OCI-LY3 (cell line): ENCODE results near the gene COIL.

ENCODE experiments used
- H2AFZ ChIP-seq: fragments of 200-600, 300-600 bp; shearing (Covaris generic); 2 replicates; pipeline ENCODE4 v1.6.0; 2014; ENCODE audit warnings: antibody characterized with exemption, low read depth, low read length
- H3K27ac ChIP-seq: fragments of 200-600, 300-600 bp; sonication (generic); 2 replicates; pipeline ENCODE4 v1.5.1; 2014; ENCODE audit warnings: mild to moderate bottlenecking, low read length, moderate library complexity, mixed read lengths
- H3K27me3 ChIP-seq: fragments of 200-600, 300-600 bp; sonication (generic); 2 replicates; pipeline ENCODE4 v1.6.1; 2014; ENCODE audit warnings: low read depth, low read length, mixed read lengths
- H3K36me3 ChIP-seq: fragments of 200-600, 300-600 bp; sonication (generic); replicated peaks from 2 replicates; pipeline ENCODE3; 2014; ENCODE audit warnings: low read depth, low read length, mixed read lengths
- H3K4me1 ChIP-seq: fragments of 300-600, 200-600 bp; sonication (generic); 2 replicates; pipeline ENCODE4 v1.6.1; 2014; ENCODE audit warnings: low read length, mixed read lengths
- H3K4me2 ChIP-seq: fragments of 200-600, 300-600 bp; sonication (generic); 2 replicates; pipeline ENCODE4 v1.6.1; 2014; ENCODE audit warnings: low read length, mixed read lengths
- H3K4me3 ChIP-seq: fragments of 300-600, 200-600 bp; sonication (generic); 2 replicates; pipeline ENCODE4 v1.5.1; 2014; ENCODE audit warnings: antibody characterized with exemption, mild to moderate bottlenecking, low read length, moderate library complexity
- H3K79me2 ChIP-seq: fragments of 300-600, 200-600 bp; shearing (Covaris generic); 2 replicates; pipeline ENCODE4 v1.6.1; 2014; ENCODE audit warnings: mild to moderate bottlenecking, low read length, mixed read lengths
- H3K9ac ChIP-seq: fragments of 300-600, 200-600 bp; shearing (Covaris generic); 2 replicates; pipeline ENCODE4 v1.6.0; 2014; ENCODE audit warnings: mild to moderate bottlenecking, low read length, moderate library complexity
- H3K9me3 ChIP-seq: fragments of 200-600, 300-600 bp; shearing (Covaris generic); 2 replicates; pipeline ENCODE4 v1.6.1; 2014; ENCODE audit warnings: low read length, mixed read lengths; ENCODE audit not compliant: insufficient read depth
- H4K20me1 ChIP-seq: fragments of 200-600, 300-600 bp; sonication (generic); 2 replicates; pipeline ENCODE4 v1.6.1; 2016; ENCODE audit warnings: low read length, mixed read lengths; ENCODE audit not compliant: insufficient read depth
- CTCF ChIP-seq: fragments of 200-600, 300-600 bp; sonication (generic); IDR thresholded peaks from 2 replicates; pipeline ENCODE4 v1.5.1; 2014; ENCODE audit warnings: antibody characterized with exemption, low read length, low read depth
- EZH2phosphoT487 ChIP-seq: fragments of 200-600 bp; shearing (Covaris generic); IDR thresholded peaks from 2 replicates; pipeline ENCODE4 v1.6.1; 2018; ENCODE audit warnings: antibody characterized with exemption, mixed run types, low read depth

Gene COIL

GRCh38 chr17:56899403-56899802, 61.4 kb downstream of the COIL start:
- peaks cover 36% of the 10 kb centered on the region for H4K20me1 ChIP-seq
- no peak overlapping the region for H3K27ac ChIP-seq
- no peaks in the 10 kb centered on the region for H3K27me3 ChIP-seq
- no peaks in the 10 kb centered on the region for H3K79me2 ChIP-seq
- no peak overlapping the region for H3K4me2 ChIP-seq
- H3K36me3 ChIP-seq: peaks cover 69% of the 10 kb centered on the region
- H3K4me3 ChIP-seq: no peak overlapping the region
- H3K9ac ChIP-seq: no peak overlapping the region
- TF ChIP-seq EZH2phosphoT487: no peak
- no peak for TF ChIP-seq CTCF
- H2AFZ ChIP-seq: no peak overlapping the region
- H3K9me3 ChIP-seq: no peaks in the 10 kb centered on the region
- peaks cover 21% of the 10 kb centered on the region for H3K4me1 ChIP-seq

GRCh38 chr17:56898874-56899273, 62.0 kb downstream of the COIL start:
- Histone ChIP-seq H3K27ac (no peak overlapping the region), H3K9me3 (no peaks in the 10 kb centered on the region), H3K36me3 (peaks cover 64% of the 10 kb centered on the region), H4K20me1 (peaks cover 36% of the 10 kb centered on the region), H3K79me2 (no peaks in the 10 kb centered on the region), H3K4me2 (no peak overlapping the region), H3K27me3 (no peaks in the 10 kb centered on the region), H2AFZ (no peak overlapping the region), H3K4me3 (no peak overlapping the region), H3K4me1 (peaks cover 21% of the 10 kb centered on the region), H3K9ac (no peak overlapping the region)
- TF ChIP-seq CTCF (no peak), EZH2phosphoT487 (no peak)

- H3K36me3 ChIP-seq: peaks cover 63% of the 10 kb centered on the region
- H3K9ac ChIP-seq: no peak overlapping the region
- H3K4me1 ChIP-seq: peaks cover 21% of the 10 kb centered on the region
- H4K20me1 ChIP-seq: peaks cover 36% of the 10 kb centered on the region
- H3K4me3 ChIP-seq: no peak overlapping the region
- H3K27me3 ChIP-seq: no peaks in the 10 kb centered on the region
- peak overlapping the region; percentile 33; the same call in 1 of the 2 replicates for H3K4me2 ChIP-seq
- no peak overlapping the region for H2AFZ ChIP-seq
- no peak overlapping the region for H3K27ac ChIP-seq
- no peaks in the 10 kb centered on the region for H3K79me2 ChIP-seq
- TF ChIP-seq CTCF (no peak), EZH2phosphoT487 (no peak)
- H3K9me3 ChIP-seq: no peaks in the 10 kb centered on the region
Observed at GRCh38 chr17:56897646-56898424, 63.0 kb downstream of the COIL start.

GRCh38 chr17:56896968-56897359, 63.9 kb downstream of the COIL start:
- no peaks in the 10 kb centered on the region for H3K79me2 ChIP-seq
- H3K36me3 ChIP-seq: peaks cover 64% of the 10 kb centered on the region
- H3K27ac ChIP-seq: no peak overlapping the region
- H3K4me2 ChIP-seq: no peak overlapping the region
- no peak overlapping the region for H2AFZ ChIP-seq
- H3K27me3 ChIP-seq: no peaks in the 10 kb centered on the region
- H3K9ac ChIP-seq: no peak overlapping the region
- TF ChIP-seq EZH2phosphoT487 (no peak), CTCF (no peak)
- no peaks in the 10 kb centered on the region for H3K9me3 ChIP-seq
- no peak overlapping the region for H3K4me3 ChIP-seq
- peaks cover 38% of the 10 kb centered on the region for H4K20me1 ChIP-seq
- peaks cover 21% of the 10 kb centered on the region for H3K4me1 ChIP-seq
